Measurements from ENCODE around the gene SPATA2L.

DNA sequence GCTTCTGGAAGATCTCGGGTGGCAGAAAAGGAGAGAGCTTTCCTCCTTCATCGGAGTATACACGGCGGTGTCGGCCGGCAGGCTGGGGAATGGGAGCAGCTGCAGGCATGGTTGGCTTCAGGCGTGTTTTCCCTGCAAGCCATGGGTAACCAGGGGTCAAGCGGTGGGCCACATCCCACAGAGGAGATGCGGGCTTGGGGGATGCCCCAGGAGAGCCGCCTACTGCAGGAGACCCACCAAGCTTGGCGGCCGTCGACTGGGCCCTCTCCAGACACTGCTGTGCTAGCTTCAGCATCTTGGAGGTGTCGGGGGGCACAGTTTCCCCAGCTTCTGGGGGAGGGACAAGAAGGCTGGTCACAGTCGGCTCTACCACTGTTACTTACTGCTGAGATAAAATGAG lies 15.0 kb upstream of the SPATA2L start:
- TF ChIP-seq, protein P1, sequence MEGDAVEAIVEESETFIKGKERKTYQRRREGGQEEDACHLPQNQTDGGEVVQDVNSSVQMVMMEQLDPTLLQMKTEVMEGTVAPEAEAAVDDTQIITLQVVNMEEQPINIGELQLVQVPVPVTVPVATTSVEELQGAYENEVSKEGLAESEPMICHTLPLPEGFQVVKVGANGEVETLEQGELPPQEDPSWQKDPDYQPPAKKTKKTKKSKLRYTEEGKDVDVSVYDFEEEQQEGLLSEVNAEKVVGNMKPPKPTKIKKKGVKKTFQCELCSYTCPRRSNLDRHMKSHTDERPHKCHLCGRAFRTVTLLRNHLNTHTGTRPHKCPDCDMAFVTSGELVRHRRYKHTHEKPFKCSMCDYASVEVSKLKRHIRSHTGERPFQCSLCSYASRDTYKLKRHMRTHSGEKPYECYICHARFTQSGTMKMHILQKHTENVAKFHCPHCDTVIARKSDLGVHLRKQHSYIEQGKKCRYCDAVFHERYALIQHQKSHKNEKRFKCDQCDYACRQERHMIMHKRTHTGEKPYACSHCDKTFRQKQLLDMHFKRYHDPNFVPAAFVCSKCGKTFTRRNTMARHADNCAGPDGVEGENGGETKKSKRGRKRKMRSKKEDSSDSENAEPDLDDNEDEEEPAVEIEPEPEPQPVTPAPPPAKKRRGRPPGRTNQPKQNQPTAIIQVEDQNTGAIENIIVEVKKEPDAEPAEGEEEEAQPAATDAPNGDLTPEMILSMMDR (IDR thresholded peaks at IDR 0.05; ENCODE audit: borderline replicate concordance, extremely low read depth, low read length, poor library complexity, severe bottlenecking) = no peak
- no peak for TF ChIP-seq EZH2 (IDR thresholded peaks at IDR 0.05; ENCODE audit: borderline replicate concordance, low read depth, low read length, severe bottlenecking)

All from DND-41 (cell line).